Activated CD4-positive, alpha-beta T cell treated with anti-CD3 and anti-CD28 coated beads, Interleukin-2, amount 50 U/mL, for 48 hours (primary cell): ENCODE results near the gene RSAD1.

Experiments
- DNase-seq, 2 experiments: peaks; one replicate each; pipeline ENCODE4 v3.0.0-alpha.2; 2020

The RSAD1 gene

GRCh38 chr17:50478391-50479381, at the start of gene RSAD1:
Gene RSAD1, plus strand, starts transcription at chr17:50478860. Its CDS starts 25 bp downstream, at chr17:50478885.
- DNase-seq = peak; percentile 82 to 85

GRCh38 chr17:50429793-50430192, 48.9 kb upstream of the RSAD1 start:
- DNase-seq = no peak

- DNase-seq = no peak
These were observed 47.6 kb upstream of the RSAD1 start for GRCh38 chr17:50430821-50431618.

- no peak for DNase-seq
These were observed 46.4 kb upstream of the RSAD1 start for GRCh38 chr17:50432125-50432762.

- DNase-seq = no peak
These were observed 41.3 kb upstream of the RSAD1 start for GRCh38 chr17:50437409-50437808.

- no peak for DNase-seq
These were observed 39.7 kb upstream of the RSAD1 start for GRCh38 chr17:50439008-50439407.

- no peak for DNase-seq
These were observed 38.4 kb upstream of the RSAD1 start for GRCh38 chr17:50440172-50440837.

GRCh38 chr17:50440838-50441829, 37.5 kb upstream of the RSAD1 start:
- DNase-seq = no peak

GRCh38 chr17:50443505-50443974, 35.1 kb upstream of the RSAD1 start:
- no peak for DNase-seq

- DNase-seq = no peak
These were observed 33.6 kb upstream of the RSAD1 start for GRCh38 chr17:50444841-50445715.

GRCh38 chr17:50445730-50446325, 32.8 kb upstream of the RSAD1 start:
- DNase-seq = no peak

GRCh38 chr17:50447870-50448595, 30.6 kb upstream of the RSAD1 start:
- DNase-seq = no peak

- no peak for DNase-seq
These were observed 30.0 kb upstream of the RSAD1 start for GRCh38 chr17:50448643-50449042.

GRCh38 chr17:50451943-50452629, 26.6 kb upstream of the RSAD1 start:
- DNase-seq = no peak

- no peak for DNase-seq
These were observed 25.9 kb upstream of the RSAD1 start for GRCh38 chr17:50452630-50453300.

GRCh38 chr17:50453901-50454300, 24.8 kb upstream of the RSAD1 start:
- no peak for DNase-seq

GRCh38 chr17:50457621-50458020, 21.0 kb upstream of the RSAD1 start:
- no peak for DNase-seq

GRCh38 chr17:50458270-50458669, 20.4 kb upstream of the RSAD1 start:
- DNase-seq = no peak
